Stimulated activated CD4-positive, alpha-beta T cell treated with anti-CD3 and anti-CD28 coated beads, Interleukin-4, amount 100 ng/mL, for 1 hour (primary cell): Measurements from ENCODE around the gene TGM2.

Source experiments
- DNase-seq: peaks from one replicate; pipeline ENCODE4 v3.0.0-alpha.2; 2020

Gene TGM2

GRCh38 chr20:38198238-38198861 is 33.3 kb upstream of the TGM2 start:
- no peak for DNase-seq

- no peak for DNase-seq
These were observed 32.5 kb upstream of the TGM2 start for GRCh38 chr20:38197619-38198018.

- no peak for DNase-seq
These were observed 32.1 kb upstream of the TGM2 start for GRCh38 chr20:38197217-38197616.

DNA sequence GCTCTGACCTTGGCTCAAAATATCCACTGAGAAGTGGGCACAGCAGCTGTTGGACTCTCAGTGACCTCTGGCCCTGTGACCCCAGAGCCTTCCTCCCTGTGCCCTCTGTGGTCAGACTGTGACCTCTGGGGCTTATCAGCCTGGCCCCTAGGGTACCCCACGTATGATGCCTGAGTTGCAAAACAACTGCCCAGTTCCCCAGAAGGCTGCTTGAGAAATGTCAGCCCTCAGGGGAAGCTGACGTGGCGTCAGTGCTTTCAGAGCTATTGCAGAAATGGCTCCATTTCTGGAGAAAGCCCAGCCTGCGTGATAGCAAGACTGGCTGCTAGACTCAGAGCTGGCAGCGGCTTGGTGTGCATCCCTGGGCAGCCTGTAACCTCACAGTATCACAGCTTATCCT is 31.5 kb upstream of the TGM2 start:
- DNase-seq: no peak

DNA sequence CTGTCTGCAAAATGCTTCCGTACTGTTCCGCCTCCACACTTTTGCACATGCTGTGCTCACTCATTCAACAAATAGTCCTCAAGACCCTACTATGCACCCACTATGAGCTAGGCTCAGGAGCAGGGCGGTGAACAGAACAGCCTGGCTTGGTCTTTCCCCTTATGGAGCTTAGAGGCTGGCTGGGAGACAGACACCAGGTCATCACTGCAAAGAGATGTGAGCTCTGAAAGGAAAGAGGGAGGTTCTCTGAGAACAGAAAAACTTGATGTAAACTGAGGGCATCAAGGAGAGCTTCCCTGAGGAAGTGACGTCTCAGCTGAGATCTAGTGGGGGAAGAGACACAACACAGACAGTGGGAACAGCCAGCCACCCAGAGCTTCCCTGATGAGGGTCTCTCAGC is 31.0 kb upstream of the TGM2 start:
- DNase-seq: no peak

DNA sequence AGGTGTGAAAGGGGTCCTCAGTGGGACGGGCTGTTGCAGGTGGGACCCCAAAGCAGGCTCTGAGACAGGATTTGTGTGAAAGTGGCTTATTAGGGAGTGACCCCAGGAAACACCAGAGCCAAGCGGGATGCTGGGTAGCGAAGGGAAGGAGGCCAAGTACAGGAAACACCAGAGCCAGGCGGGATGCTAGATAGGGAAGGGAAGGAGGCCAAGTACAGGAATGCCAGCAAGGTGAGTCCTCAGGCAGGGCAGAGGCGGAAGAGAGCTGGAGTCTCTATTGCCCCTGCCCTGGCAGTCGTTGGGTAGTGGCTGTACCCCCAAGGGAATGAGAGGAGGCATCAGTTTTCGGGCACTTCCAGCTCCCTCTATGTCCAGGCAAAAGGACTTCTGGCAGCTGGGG is 30.5 kb upstream of the TGM2 start:
- DNase-seq: no peak

DNA sequence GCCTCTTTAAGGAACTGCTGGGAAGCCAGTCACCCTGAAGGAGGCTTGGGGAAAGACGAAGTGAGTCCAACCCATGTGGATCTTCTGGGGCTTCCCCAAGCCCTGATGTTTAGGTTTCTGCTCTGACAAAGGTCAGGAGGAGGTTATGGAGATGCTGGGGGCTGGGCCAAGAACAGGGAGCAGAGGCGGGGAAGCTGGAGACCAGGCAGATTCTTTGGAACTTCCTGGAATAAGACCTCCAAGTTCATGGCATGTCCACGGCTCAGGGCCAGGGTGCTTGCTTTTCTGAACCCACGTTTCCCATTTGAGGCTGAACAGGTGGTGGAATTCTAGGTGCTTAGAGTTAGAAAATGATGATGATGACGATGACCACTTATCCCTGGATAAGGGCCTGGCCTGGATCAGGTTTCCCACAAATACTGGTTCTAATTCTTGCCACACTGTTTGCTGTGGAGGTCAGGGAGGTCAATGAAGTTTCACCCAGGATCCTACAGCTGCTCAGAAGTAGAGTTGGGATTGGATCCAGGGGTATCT is 30.0 kb upstream of the TGM2 start:
- DNase-seq: no peak

GRCh38 chr20:38193586-38194105 is 28.6 kb upstream of the TGM2 start:
- no peak for DNase-seq

- no peak for DNase-seq
These were observed 27.3 kb upstream of the TGM2 start for GRCh38 chr20:38192323-38192885.

DNA sequence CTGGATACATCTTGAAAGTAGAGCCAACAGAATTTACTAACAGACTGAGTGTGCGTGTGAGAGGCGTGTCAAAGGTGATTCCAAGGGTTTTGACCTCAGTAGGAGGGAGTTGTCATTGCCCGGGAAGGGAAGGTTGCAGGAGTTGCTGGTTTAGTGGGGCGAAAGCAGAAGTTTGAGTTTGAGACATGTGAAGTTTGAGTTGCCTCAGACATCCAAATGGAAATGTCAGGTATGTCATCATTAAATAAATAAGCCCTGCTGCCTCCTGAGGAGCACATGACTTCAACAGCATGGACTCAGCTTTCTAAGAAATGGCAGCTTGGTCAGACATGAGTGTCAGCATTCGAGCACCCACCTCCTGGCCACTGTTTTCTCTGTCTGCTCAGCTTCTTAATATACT is 26.6 kb upstream of the TGM2 start:
- no peak for DNase-seq

DNA sequence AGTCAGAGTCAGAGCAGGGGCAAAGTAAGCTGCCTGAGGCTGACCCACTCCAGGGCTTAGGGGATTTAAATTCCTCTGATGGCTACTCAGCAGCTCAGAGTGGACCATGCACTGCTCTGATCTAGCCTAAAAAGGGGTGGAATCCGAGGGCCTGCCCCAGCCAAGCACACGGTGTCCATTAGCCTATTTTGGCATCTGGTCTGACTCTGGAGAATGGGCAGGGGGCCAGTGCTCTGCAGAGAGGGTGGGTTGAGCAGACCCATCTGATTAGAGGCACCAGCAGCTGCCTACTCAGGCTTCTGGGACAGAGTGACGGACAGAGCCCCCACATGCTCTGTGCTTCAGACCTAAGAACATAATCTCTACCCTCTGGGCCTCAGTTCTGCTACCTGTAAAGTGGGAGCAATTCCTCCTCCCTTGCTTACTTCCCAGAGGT is 25.9 kb upstream of the TGM2 start:
- no peak for DNase-seq

DNA sequence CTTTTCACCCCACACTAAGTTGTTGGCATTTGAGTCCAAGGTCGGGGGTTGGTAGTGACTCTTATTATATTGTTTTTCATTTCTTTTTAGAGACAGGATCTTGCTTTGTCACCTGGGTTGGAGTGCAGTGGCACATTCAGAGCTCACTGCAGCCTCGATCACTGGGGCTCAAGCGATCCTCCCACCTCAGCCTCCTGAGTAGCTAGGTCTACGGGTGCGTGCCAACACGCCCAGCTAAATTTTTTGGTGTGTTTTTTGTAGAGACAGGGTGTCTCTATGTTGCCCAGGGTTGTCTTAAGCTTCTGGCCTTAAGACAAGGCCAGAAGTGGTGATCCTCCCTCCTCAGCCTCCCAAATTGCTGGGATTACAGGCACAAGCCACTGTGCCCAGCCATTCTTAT is 25.1 kb upstream of the TGM2 start:
- no peak for DNase-seq

GRCh38 chr20:38187517-38187916 is 22.4 kb upstream of the TGM2 start:
- DNase-seq: no peak

- no peak for DNase-seq
These were observed 21.7 kb upstream of the TGM2 start for GRCh38 chr20:38186788-38187221.

- no peak for DNase-seq
These were observed 19.0 kb upstream of the TGM2 start for GRCh38 chr20:38184101-38184500.

- no peak for DNase-seq
These were observed 16.9 kb upstream of the TGM2 start for GRCh38 chr20:38181971-38182370.

DNA sequence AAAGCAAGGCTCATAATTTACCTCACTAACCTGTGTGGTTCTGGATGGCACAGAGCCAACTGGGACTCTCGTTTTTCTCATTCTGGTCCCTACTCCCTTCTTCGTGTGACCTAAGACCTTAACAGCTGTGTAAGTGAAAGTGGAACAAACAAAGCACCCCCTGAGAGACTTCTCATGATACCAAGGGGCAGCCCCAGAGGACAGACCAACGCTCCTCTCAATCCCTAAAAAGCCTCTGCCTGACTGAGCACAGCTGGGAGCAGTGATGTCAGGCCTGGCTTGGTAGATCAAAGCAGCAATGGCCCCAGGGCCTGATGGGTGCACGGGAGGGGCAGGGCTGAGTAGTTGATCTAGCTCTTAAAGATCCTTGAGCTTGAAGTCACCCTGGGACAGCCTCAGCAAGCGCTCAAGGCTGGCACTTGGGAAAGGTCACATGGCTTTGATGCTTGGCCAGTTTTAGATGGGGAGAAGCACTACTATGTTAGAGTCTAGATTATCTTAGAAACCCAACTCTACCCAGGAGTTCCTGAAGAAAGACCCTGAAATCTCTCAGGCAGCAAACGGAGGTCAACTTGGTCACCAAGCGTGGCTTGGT is 16.2 kb upstream of the TGM2 start:
- DNase-seq: no peak

DNA sequence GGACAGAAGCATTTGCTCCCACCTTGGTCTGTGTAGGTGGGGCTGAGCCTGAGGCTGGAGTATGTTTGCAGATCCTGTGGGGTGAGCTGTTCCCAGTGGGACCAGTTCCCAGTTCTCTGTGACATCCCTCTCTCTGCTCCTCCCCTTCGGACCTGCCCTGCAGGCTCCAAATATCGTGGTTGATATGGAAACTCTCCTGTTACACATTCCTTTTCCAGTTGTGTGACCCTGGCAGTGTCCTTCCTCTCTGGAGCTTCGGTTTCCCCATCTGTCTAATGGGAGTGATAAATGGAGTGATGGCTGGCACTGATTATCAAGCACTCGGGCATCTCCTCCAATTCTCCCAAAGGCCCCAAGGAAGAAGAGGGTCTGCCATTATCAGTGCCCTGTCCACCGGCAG is 15.7 kb upstream of the TGM2 start:
- no peak for DNase-seq

GRCh38 chr20:38179846-38180245 is 14.8 kb upstream of the TGM2 start:
- DNase-seq: no peak

- DNase-seq: no peak
These were observed 13.5 kb upstream of the TGM2 start for GRCh38 chr20:38178581-38178980.

DNA sequence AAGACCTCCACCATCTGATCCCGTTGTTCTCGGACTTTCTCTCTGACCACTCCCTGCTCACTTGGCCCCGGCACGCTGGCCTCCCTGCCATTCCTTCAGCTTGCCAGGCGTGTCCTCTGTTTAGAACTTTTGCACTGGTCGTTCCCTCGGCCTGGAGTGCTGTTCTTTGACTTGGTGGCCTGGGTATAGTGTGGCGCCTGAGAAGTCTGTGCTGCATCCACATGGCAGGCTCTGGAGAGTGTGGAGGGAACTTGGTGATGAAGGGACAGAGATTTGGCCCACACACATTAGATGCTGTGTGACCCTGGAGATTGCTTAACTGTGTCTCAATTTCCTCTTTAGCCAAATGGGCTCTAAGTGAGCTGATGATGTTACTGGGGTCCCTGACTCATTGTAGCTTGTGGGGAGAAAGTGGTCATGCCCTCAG is 13.0 kb upstream of the TGM2 start:
- no peak for DNase-seq

- DNase-seq: no peak
These were observed 12.1 kb upstream of the TGM2 start for GRCh38 chr20:38177201-38177600.

- no peak for DNase-seq
These were observed 10.5 kb upstream of the TGM2 start for GRCh38 chr20:38175304-38176180.
